Upper lobe of left lung (tissue), 6 donors: ENCODE data around the gene SMIM14. TPM values are rescaled to one million over a fixed set of nuclear protein-coding genes. Genes with fewer than 3 reads are reported as not detected.

Experiments used
- ATAC-seq, 2 donors: fragments of 200-7000 bp; cut with Tn5 transposase; one replicate each; pipeline ENCODE4 v1.9.1; 2022; ENCODE audit warnings: mild to moderate bottlenecking in 2 of 2, moderate library complexity in 2 of 2; ENCODE audit not compliant: low FRiP score in 2 of 2
- DNase-seq, 2 donors: peaks; one replicate each; pipeline ENCODE4 v3.0.0-alpha.2; 2019 to 2020
- H3K27ac ChIP-seq, 4 donors: fragments of 200-600 bp; sonication (generic); one replicate each; pipeline ENCODE4 v1.5.1; 2016 to 2019
- H3K27me3 ChIP-seq, 4 donors: fragments of 200-600 bp; sonication (generic); one replicate each; pipeline ENCODE4 v1.5.1; 2017 to 2019
- H3K36me3 ChIP-seq, 4 donors: fragments of 200-600 bp; sonication (generic); one replicate each; pipeline ENCODE4 v1.5.1; 2016 to 2019
- H3K4me1 ChIP-seq, 4 donors: fragments of 200-600 bp; sonication (generic); one replicate each; pipeline ENCODE4 v1.5.1; 2018 to 2019
- H3K4me3 ChIP-seq, 4 donors: fragments of 200-600 bp; sonication (generic); one replicate each; pipeline ENCODE4 v1.5.1; 2017 to 2019; ENCODE audit warnings: mild to moderate bottlenecking in 2 of 4, moderate library complexity in 1 of 4
- H3K9me3 ChIP-seq, 4 donors: fragments of 200-600 bp; sonication (generic); one replicate each; pipeline ENCODE4 v1.5.1; 2018 to 2019
- CTCF ChIP-seq, 6 experiments: fragments of 450-650 bp in 4 of 6; fragments of 200-600 bp in 2 of 6; sonication (generic) in 2 of 6; IDR thresholded peaks; one replicate each; pipeline ENCODE4 v1.5.1; 2016 to 2019; ENCODE audit warnings: antibody characterized with exemption in 6 of 6
- EP300 ChIP-seq, 4 donors: sonication (generic); formaldehyde crosslinking; IDR thresholded peaks; one replicate each; pipeline ENCODE4 v1.5.1; 2017; ENCODE audit warnings: antibody characterized with exemption in 4 of 4, control low read depth in 2 of 4
- POLR2A ChIP-seq, 4 donors: fragments of 450-650 bp; IDR thresholded peaks; one replicate each; pipeline ENCODE4 v1.5.1; 2016 to 2017; ENCODE audit warnings: antibody characterized with exemption in 4 of 4, mild to moderate bottlenecking in 2 of 4
- POLR2AphosphoS5 ChIP-seq, 2 donors: sonication (generic); formaldehyde crosslinking; IDR thresholded peaks; one replicate each; pipeline ENCODE4 v1.5.1; 2017; ENCODE audit warnings: antibody characterized with exemption in 2 of 2
- WGBS, 2 donors: methylation state at CpG; one replicate each; pipeline ENCODE4 v1.1.5; 2017 to 2018; 5-methylcytosine and 5-hydroxymethylcytosine counted together
- total RNA-seq, 6 donors: library from RNA; depleted of rRNA in 4 of 6; stranded (reverse); fragments of >200 nt in 4 of 6; gene quantifications; one replicate each; pipeline versions ENCODE4 v1.1.0 to v1.2.1, GENCODE V29; 2016 to 2021
- donor health status: DM: no; HTN: no; CAD: no; lungs with moderate emphysema.
- donor health status: DM: no; HTN: yes; CAD: no; lungs with severe emphysema.

The SMIM14 gene
- total RNA-seq, 6 donors from 2014 or later = 24.1 to 80.5 (median 40.4) TPM

- WGBS, 2 donors = 86 to 90% methylated on average over 2 of the region's 2 CpGs
- TF ChIP-seq POLR2AphosphoS5 (IDR thresholded peaks at IDR 0.05) = no peak
- no peaks in the 10 kb centered on the region for H3K36me3 ChIP-seq
Measured at GRCh38 chr4:39641451-39641850, 2.8 kb upstream of the SMIM14 start.

DNA sequence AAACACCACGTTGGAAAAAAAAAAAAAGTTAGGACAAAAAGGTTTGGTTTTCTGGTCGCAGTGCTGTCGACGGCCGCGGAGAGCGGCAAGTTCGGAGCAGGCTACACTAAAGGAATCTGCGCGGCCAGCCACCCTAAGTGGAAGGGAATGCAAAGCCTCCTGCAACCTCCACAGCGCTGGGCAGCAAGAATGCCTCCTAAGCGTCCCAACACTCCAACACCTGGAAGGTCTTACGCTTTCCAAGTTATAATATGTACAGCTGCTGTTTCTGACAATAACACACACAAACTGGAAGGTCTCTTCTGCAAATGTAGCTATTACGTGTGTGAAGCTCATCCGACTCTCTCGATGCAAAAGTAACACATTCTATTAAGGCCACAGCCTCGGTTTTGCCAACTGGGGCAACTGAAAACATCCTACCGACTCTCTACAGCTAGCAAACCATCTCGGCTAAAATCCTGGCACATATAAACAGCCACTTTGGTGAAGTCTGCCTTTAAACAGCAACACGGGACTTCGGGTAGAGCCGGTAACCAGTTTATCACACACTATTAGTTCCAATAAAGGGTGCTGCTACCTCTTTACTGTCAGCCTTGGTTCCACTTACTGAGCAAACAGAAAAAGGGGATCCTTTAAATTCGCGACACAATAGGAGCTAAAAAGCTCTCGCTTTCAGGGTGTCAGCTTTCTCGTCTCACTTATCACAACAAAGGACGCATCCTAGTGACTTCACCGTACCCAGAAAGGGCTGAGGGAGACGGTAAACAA is 895 bp downstream of the SMIM14 start:
- Histone ChIP-seq H3K36me3 (no peaks in the 10 kb centered on the region), H3K4me1 (peaks cover 13 to 28% (median 17%) of the 10 kb centered on the region in 4 donors), H3K9me3 (no peaks in the 10 kb centered on the region), H3K4me3 (peak overlapping the region; percentile 55 to 87 (median 79)), H3K27me3 (no peaks in the 10 kb centered on the region), H3K27ac (peak overlapping the region; percentile 94 to 98 (median 96))
- ATAC-seq = peak; percentile 52 to 53
- DNase-seq = peak; percentile 64 to 75
- 0% methylated on average over 28 to 29 of the region's 29 CpGs for WGBS, 2 donors
- TF ChIP-seq POLR2AphosphoS5 (IDR thresholded peaks at IDR 0.05) (peak; percentile 16 to 23), CTCF (IDR thresholded peaks at IDR 0.05) (no peak)

More at GRCh38 chr4:39641451-39641850, 2.8 kb upstream of the SMIM14 start:
- no peak overlapping the region for H3K4me3 ChIP-seq
- ATAC-seq = no peak
- no peaks in the 10 kb centered on the region for H3K27me3 ChIP-seq
- H3K27ac ChIP-seq = no peak overlapping the region
- H3K9me3 ChIP-seq = no peaks in the 10 kb centered on the region
- no peak for DNase-seq
- peaks cover 2 to 14% (median 9%) of the 10 kb centered on the region in 4 donors for H3K4me1 ChIP-seq

DNA sequence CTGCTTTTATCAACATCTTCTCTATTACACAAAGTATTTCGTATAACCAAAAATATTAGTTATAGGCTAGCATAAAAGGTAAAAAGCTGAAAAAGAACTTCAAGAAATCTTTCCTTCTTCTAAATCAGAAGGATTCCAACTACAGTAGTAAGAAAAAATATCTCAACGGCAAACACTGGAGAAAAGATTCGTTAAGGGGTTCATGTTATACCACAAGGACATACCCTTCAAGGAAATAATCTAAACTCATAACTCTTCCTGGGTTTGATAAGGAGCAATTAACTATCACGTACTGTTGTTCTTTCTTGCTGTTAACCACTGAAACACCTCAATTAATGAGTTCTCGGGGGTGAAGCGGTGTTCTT is 1.5 kb downstream of the SMIM14 start:
- Histone ChIP-seq H3K27me3 (no peaks in the 10 kb centered on the region), H3K27ac (peak overlapping the region; percentile 94 to 98 (median 96)), H3K9me3 (no peaks in the 10 kb centered on the region), H3K36me3 (no peaks in the 10 kb centered on the region), H3K4me3 (peak overlapping the region; percentile 55 to 87 (median 79)), H3K4me1 (peaks cover 13 to 28% (median 17%) of the 10 kb centered on the region in 4 donors)
- ATAC-seq (no peak), DNase-seq (no peak)
- WGBS, 2 donors = 1 to 2% methylated on average over 6 of the region's 6 CpGs
- TF ChIP-seq EP300 (IDR thresholded peaks at IDR 0.05) = no peak
- no peak for TF ChIP-seq CTCF (IDR thresholded peaks at IDR 0.05)
- TF ChIP-seq POLR2A (IDR thresholded peaks at IDR 0.05) = no peak
- no peak for TF ChIP-seq POLR2AphosphoS5 (IDR thresholded peaks at IDR 0.05)

GRCh38 chr4:39636531-39637184 is 2.0 kb downstream of the SMIM14 start:
- H3K27ac ChIP-seq = peak overlapping the region; percentile 94 to 98 (median 96)
- no peak for TF ChIP-seq CTCF (IDR thresholded peaks at IDR 0.05)
- TF ChIP-seq EP300 (IDR thresholded peaks at IDR 0.05) = no peak
- no peak for TF ChIP-seq POLR2A (IDR thresholded peaks at IDR 0.05)
- TF ChIP-seq POLR2AphosphoS5 (IDR thresholded peaks at IDR 0.05) = no peak
- 4 to 13% methylated on average over 6 of the region's 6 CpGs for WGBS, 2 donors
- no peaks in the 10 kb centered on the region for H3K9me3 ChIP-seq
- no peaks in the 10 kb centered on the region for H3K36me3 ChIP-seq
- H3K4me3 ChIP-seq = peak overlapping the region; percentile 55 to 87 (median 79)
- DNase-seq = no peak
- H3K4me1 ChIP-seq = peaks cover 13 to 28% (median 17%) of the 10 kb centered on the region in 4 donors
- no peaks in the 10 kb centered on the region for H3K27me3 ChIP-seq
- no peak for ATAC-seq

DNA sequence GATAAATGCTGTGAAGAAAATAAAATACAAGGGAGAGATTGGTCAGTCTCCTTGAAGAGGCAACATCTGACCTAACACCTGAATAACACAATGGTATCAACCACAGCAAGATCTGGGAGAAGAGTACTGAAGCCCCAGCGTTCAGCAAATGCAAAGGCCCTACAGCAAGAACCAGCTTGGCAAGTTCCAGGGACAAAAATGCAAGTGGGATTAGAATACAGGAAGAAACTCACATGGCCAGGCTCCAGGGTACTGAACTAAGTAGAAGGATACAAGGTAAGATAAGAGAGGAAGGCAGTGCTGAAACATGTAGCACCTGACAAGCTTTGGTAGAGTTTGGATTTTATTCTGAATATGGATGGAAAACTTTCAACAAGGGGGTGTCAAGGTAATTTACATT is 3.6 kb downstream of the SMIM14 start:
- peaks cover 13 to 22% (median 17%) of the 10 kb centered on the region in 4 donors for H3K4me1 ChIP-seq
- no peak overlapping the region for H3K4me3 ChIP-seq
- H3K36me3 ChIP-seq = no peaks in the 10 kb centered on the region
- TF ChIP-seq POLR2A (IDR thresholded peaks at IDR 0.05) (no peak), CTCF (IDR thresholded peaks at IDR 0.05) (no peak), EP300 (IDR thresholded peaks at IDR 0.05) (no peak), POLR2AphosphoS5 (IDR thresholded peaks at IDR 0.05) (no peak)
- peak overlapping the region in 3 of 4 donors; percentile 8 to 58 (median 8) for H3K27ac ChIP-seq
- no peaks in the 10 kb centered on the region for H3K9me3 ChIP-seq
- DNase-seq = peak in 1 of 2 donors; percentile 84
- no peak for ATAC-seq
- WGBS, 2 donors = 48 to 64% methylated on average over 1 of the region's 1 CpG
- no peaks in the 10 kb centered on the region for H3K27me3 ChIP-seq
